Astrocyte (in vitro differentiated cells and primary cell): ENCODE results near the gene SMAD4. TPM values are rescaled to one million over a fixed set of nuclear protein-coding genes. Genes with fewer than 3 reads are reported as not detected.

Source experiments
- DNase-seq: peaks from one replicate; pipeline ENCODE4 v3.0.0-alpha.2; 2010; ENCODE audit warnings: low read depth
- FAIRE-seq: peaks from 2 replicates; lab custom pipeline; 2011; peaks lifted over from hg19 to GRCh38; lab: Jason Lieb, UNC
- H2AFZ ChIP-seq: 2 replicates; pipeline ENCODE4 v1.6.0; 2012; ENCODE audit warnings: low read depth, low read length, inconsistent platforms
- H3K27ac ChIP-seq: 2 replicates; pipeline ENCODE4 v1.5.1; 2011; ENCODE audit warnings: low read depth, low read length, inconsistent platforms
- H3K27me3 ChIP-seq: 2 replicates; pipeline ENCODE4 v1.6.0; 2011; ENCODE audit warnings: low read length, inconsistent platforms; ENCODE audit not compliant: insufficient read depth
- H3K36me3 ChIP-seq: 2 replicates; pipeline ENCODE4 v1.5.1; 2011; ENCODE audit warnings: low read length, inconsistent platforms; ENCODE audit not compliant: insufficient read depth
- H3K4me1 ChIP-seq: 2 replicates; pipeline ENCODE4 v1.5.1; 2011; ENCODE audit warnings: low read length, inconsistent platforms; ENCODE audit not compliant: insufficient read depth
- H3K4me2 ChIP-seq: 2 replicates; pipeline ENCODE4 v1.6.0; 2012; ENCODE audit warnings: low read length, inconsistent platforms
- H3K4me3 ChIP-seq: 2 replicates; pipeline ENCODE4 v1.5.1; 2011; ENCODE audit warnings: low read depth, mild to moderate bottlenecking, low read length, inconsistent platforms; ENCODE audit not compliant: insufficient read depth
- H3K79me2 ChIP-seq: 2 replicates; pipeline ENCODE4 v1.6.0; 2012; ENCODE audit warnings: mild to moderate bottlenecking, low read length, inconsistent platforms; ENCODE audit not compliant: insufficient read depth
- H3K9ac ChIP-seq: 2 replicates; pipeline ENCODE4 v1.6.0; 2012; ENCODE audit warnings: mild to moderate bottlenecking, low read length, inconsistent platforms
- H3K9me3 ChIP-seq: 2 replicates; pipeline ENCODE4 v1.5.1; 2012; ENCODE audit warnings: low read depth, mild to moderate bottlenecking, low read length, inconsistent platforms; ENCODE audit not compliant: insufficient read depth
- H4K20me1 ChIP-seq: 2 replicates; pipeline ENCODE4 v1.6.0; 2012; ENCODE audit warnings: low read length, inconsistent platforms; ENCODE audit not compliant: insufficient read depth
- H3K27ac Mint-ChIP-seq: one replicate; pipeline ENCODE4 v1.8.0; 2021; ENCODE audit warnings: mild to moderate bottlenecking, mixed read lengths; ENCODE audit not compliant: unreplicated experiment
- H3K27me3 Mint-ChIP-seq: one replicate; pipeline ENCODE4 v1.8.0; 2021; ENCODE audit warnings: low read depth, mixed read lengths; ENCODE audit not compliant: unreplicated experiment
- H3K36me3 Mint-ChIP-seq: one replicate; pipeline ENCODE4 v1.8.0; 2021; ENCODE audit warnings: low read depth, mixed read lengths; ENCODE audit not compliant: unreplicated experiment
- H3K4me1 Mint-ChIP-seq: one replicate; pipeline ENCODE4 v1.8.0; 2021; ENCODE audit warnings: low read depth, mixed read lengths; ENCODE audit not compliant: unreplicated experiment
- H3K4me3 Mint-ChIP-seq: one replicate; pipeline ENCODE4 v1.8.0; 2021; ENCODE audit warnings: mild to moderate bottlenecking, moderate library complexity, mixed read lengths; ENCODE audit not compliant: unreplicated experiment
- H3K9me3 Mint-ChIP-seq: one replicate; pipeline ENCODE4 v1.8.0; 2021; ENCODE audit warnings: mild to moderate bottlenecking, mixed read lengths; ENCODE audit not compliant: unreplicated experiment
- EZH2 ChIP-seq: IDR thresholded peaks from 2 replicates; pipeline ENCODE4 v1.6.1; 2012; ENCODE audit warnings: mild to moderate bottlenecking, low read length, inconsistent platforms; ENCODE audit not compliant: insufficient read depth
- total RNA-seq: library from RNA; stranded (reverse); gene quantifications from 2 replicates; pipeline ENCODE4 v1.2.1, GENCODE V29; 2021
- TF ChIP-seq, protein P1 (sequence below): IDR thresholded peaks from 2 replicates; pipeline ENCODE4 v1.5.1; 2011; ENCODE audit warnings: low read depth, mild to moderate bottlenecking, inconsistent platforms, low read length, moderate library complexity; ENCODE audit not compliant: insufficient read depth

SMAD4 gene
- total RNA-seq, 1 donor from 2014 or later, result 87.7 TPM

DNA sequence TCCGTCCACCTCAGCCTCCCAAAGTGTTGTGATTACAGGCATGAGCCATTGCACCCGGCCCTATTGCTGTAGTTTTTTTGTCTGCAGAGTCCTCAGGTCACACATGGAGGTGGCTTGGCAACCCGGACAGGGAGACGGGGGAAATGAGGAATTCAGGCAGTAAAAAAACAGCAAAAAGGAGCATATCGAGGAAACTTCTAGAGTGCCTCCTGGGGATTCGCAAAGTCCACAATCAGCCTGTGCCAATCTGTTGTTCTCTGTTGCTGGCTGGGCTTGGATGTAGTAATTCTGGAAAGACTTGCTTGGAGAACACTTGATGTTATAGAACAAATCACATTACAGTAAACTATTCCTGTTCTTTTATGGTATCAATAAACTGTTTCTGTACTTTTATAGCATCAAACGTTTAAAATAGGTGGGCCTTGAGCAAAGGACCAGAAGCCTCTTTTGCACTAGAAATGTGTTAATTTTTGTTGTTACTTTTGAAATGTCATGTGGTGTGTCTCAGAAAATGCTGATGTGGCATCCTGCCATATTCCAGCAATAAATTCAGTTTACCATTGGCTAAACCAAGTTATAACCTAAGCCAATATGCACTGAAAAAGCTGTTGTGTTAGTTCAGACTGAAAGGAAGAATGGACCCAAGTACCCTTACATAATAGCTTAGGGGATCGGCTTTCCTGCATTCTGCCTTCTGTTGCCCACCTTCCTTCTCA, 47.8 kb upstream of the SMAD4 start:
- FAIRE-seq (no peak), DNase-seq (no peak)
- H3K9me3 ChIP-seq, result peaks cover 3% of the 10 kb centered on the region
- peaks cover 6% of the 10 kb centered on the region for H3K36me3 ChIP-seq
- Mint-ChIP-seq H3K4me1 (peaks cover 19% of the 10 kb centered on the region), H3K4me3 (no peak overlapping the region), H3K9me3 (peaks cover 10% of the 10 kb centered on the region), H3K27me3 (no peaks in the 10 kb centered on the region), H3K36me3 (peaks cover 24% of the 10 kb centered on the region), H3K27ac (no peak overlapping the region)
- H3K27me3 ChIP-seq, result no peaks in the 10 kb centered on the region
- H3K4me3 ChIP-seq, result no peak overlapping the region
- TF ChIP-seq, protein P1, sequence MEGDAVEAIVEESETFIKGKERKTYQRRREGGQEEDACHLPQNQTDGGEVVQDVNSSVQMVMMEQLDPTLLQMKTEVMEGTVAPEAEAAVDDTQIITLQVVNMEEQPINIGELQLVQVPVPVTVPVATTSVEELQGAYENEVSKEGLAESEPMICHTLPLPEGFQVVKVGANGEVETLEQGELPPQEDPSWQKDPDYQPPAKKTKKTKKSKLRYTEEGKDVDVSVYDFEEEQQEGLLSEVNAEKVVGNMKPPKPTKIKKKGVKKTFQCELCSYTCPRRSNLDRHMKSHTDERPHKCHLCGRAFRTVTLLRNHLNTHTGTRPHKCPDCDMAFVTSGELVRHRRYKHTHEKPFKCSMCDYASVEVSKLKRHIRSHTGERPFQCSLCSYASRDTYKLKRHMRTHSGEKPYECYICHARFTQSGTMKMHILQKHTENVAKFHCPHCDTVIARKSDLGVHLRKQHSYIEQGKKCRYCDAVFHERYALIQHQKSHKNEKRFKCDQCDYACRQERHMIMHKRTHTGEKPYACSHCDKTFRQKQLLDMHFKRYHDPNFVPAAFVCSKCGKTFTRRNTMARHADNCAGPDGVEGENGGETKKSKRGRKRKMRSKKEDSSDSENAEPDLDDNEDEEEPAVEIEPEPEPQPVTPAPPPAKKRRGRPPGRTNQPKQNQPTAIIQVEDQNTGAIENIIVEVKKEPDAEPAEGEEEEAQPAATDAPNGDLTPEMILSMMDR, result no peak
- no peak for TF ChIP-seq EZH2
- H3K27ac ChIP-seq, result no peak overlapping the region
- no peak overlapping the region for H2AFZ ChIP-seq
- peaks cover 12% of the 10 kb centered on the region for H3K4me1 ChIP-seq
- H3K79me2 ChIP-seq, result no peaks in the 10 kb centered on the region
- no peaks in the 10 kb centered on the region for H4K20me1 ChIP-seq
- no peak overlapping the region for H3K9ac ChIP-seq
- no peak overlapping the region for H3K4me2 ChIP-seq

DNA sequence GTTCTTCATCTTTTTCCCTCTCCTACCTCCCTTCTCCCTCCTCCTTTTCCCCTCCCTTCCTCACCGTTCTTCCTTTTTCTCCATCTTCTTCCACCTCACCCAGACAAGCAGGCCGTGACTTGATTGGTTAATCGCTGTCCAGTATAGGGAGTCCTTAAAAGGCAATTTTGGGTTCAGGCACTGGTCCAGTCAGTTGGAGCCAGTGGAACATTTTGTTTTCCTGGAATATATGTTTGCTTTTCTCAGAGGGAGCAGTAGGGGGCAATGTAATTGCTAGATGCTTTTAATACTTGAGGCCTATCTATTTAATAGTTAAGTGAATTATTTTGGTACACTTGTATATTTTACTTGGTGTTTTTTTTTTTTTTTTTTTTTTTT, 47.2 kb upstream of the SMAD4 start:
- FAIRE-seq, result no peak
- TF ChIP-seq, protein P1, result no peak
- TF ChIP-seq EZH2, result no peak
- no peak overlapping the region for H3K27ac ChIP-seq
- Mint-ChIP-seq H3K9me3 (peaks cover 6% of the 10 kb centered on the region), H3K27ac (peak overlapping the region; percentile 26), H3K4me3 (no peak overlapping the region), H3K36me3 (peaks cover 20% of the 10 kb centered on the region), H3K27me3 (no peaks in the 10 kb centered on the region), H3K4me1 (peaks cover 19% of the 10 kb centered on the region)
- H2AFZ ChIP-seq, result no peak overlapping the region
- peaks cover 6% of the 10 kb centered on the region for H3K36me3 ChIP-seq
- no peak overlapping the region for H3K4me2 ChIP-seq
- H3K79me2 ChIP-seq, result no peaks in the 10 kb centered on the region
- peaks cover 13% of the 10 kb centered on the region for H3K4me1 ChIP-seq
- H3K9ac ChIP-seq, result no peak overlapping the region
- H3K27me3 ChIP-seq, result no peaks in the 10 kb centered on the region
- no peak overlapping the region for H3K4me3 ChIP-seq
- H3K9me3 ChIP-seq, result peaks cover 3% of the 10 kb centered on the region
- H4K20me1 ChIP-seq, result no peaks in the 10 kb centered on the region
- DNase-seq, result no peak

GRCh38 chr18:50986360-50987087, 43.5 kb upstream of the SMAD4 start:
- Mint-ChIP-seq H3K4me3 (peak overlapping the region; percentile 40), H3K36me3 (peaks cover 4% of the 10 kb centered on the region), H3K9me3 (no peaks in the 10 kb centered on the region), H3K27me3 (no peaks in the 10 kb centered on the region), H3K27ac (peak overlapping the region; percentile 54), H3K4me1 (peaks cover 14% of the 10 kb centered on the region)
- Histone ChIP-seq H3K4me3 (no peak overlapping the region), H4K20me1 (no peaks in the 10 kb centered on the region), H3K4me1 (peaks cover 13% of the 10 kb centered on the region), H3K27ac (peak overlapping the region; percentile 11), H3K9me3 (no peaks in the 10 kb centered on the region), H3K4me2 (peak overlapping the region; percentile 17), H3K79me2 (no peaks in the 10 kb centered on the region), H3K36me3 (no peaks in the 10 kb centered on the region), H2AFZ (no peak overlapping the region), H3K9ac (no peak overlapping the region), H3K27me3 (no peaks in the 10 kb centered on the region)
- DNase-seq, result peak; percentile 63
- peak; percentile 64 for FAIRE-seq
- no peak for TF ChIP-seq EZH2
- TF ChIP-seq, protein P1, result no peak
